HL-60 (cell line): ENCODE measurements around the gene ALDH1L1.

Source experiments
- DNase-seq, 2 experiments: peaks; one replicate each; pipeline ENCODE4 v3.0.0-alpha.2; 2010 to 2020; ENCODE audit warnings: low read depth in 1 of 2, low spot score in 1 of 2
- H3K27ac ChIP-seq: fragments of 250-450 bp; sonication (Bioruptor Pico); replicated peaks from 2 replicates; pipeline ENCODE4 v1.5.1; 2020; ENCODE audit warnings: mild to moderate bottlenecking, moderate library complexity
- H3K27me3 ChIP-seq: fragments of 250-450 bp; sonication (Bioruptor Pico); 2 replicates; pipeline ENCODE4 v1.5.1; 2021; ENCODE audit warnings: mild to moderate bottlenecking, moderate library complexity; ENCODE audit not compliant: insufficient read depth, poor library complexity, severe bottlenecking
- H3K4me3 ChIP-seq: replicated peaks from 2 replicates; pipeline ENCODE4 v1.5.1; 2011; ENCODE audit warnings: mild to moderate bottlenecking, control low read depth, low read length; ENCODE audit not compliant: insufficient read depth
- GABPA ChIP-seq: IDR thresholded peaks from 2 replicates; pipeline ENCODE4 v1.6.1; 2012; ENCODE audit warnings: low read depth
- POLR2AphosphoS5 ChIP-seq: IDR thresholded peaks from 2 replicates; pipeline ENCODE4 v1.6.1; 2012; ENCODE audit warnings: low read depth
- REST ChIP-seq: IDR thresholded peaks from 2 replicates; pipeline ENCODE4 v1.6.1; 2012; ENCODE audit warnings: low read depth; ENCODE audit not compliant: insufficient replicate concordance
- SPI1 ChIP-seq: IDR thresholded peaks from 2 replicates; pipeline ENCODE4 v1.6.1; 2012; ENCODE audit warnings: low read depth, mild to moderate bottlenecking, borderline replicate concordance
- long read RNA-seq: library from polyadenylated mRNA; unstranded; transcript quantifications from one replicate; pipeline ENCODE4 v2.0.0, GENCODE V29; 2020
- TF ChIP-seq, protein P1 (sequence below): IDR thresholded peaks from one replicate; pipeline ENCODE4 v1.5.1; 2011; ENCODE audit warnings: low read length, control low read depth, inconsistent platforms; ENCODE audit not compliant: insufficient read depth

ALDH1L1 gene
- long read RNA-seq, result 0 reads

- Histone ChIP-seq H3K4me3 (no peak within 1 kb of the TSS), H3K27ac (no peak within 1 kb of the TSS), H3K27me3 (peaks cover 30% of the 10 kb centered on the region)
- DNase-seq, result no peak
- no peak for TF ChIP-seq SPI1
- no peak for TF ChIP-seq GABPA
- TF ChIP-seq POLR2AphosphoS5, result no peak
- TF ChIP-seq REST, result no peak
- TF ChIP-seq, protein P1, sequence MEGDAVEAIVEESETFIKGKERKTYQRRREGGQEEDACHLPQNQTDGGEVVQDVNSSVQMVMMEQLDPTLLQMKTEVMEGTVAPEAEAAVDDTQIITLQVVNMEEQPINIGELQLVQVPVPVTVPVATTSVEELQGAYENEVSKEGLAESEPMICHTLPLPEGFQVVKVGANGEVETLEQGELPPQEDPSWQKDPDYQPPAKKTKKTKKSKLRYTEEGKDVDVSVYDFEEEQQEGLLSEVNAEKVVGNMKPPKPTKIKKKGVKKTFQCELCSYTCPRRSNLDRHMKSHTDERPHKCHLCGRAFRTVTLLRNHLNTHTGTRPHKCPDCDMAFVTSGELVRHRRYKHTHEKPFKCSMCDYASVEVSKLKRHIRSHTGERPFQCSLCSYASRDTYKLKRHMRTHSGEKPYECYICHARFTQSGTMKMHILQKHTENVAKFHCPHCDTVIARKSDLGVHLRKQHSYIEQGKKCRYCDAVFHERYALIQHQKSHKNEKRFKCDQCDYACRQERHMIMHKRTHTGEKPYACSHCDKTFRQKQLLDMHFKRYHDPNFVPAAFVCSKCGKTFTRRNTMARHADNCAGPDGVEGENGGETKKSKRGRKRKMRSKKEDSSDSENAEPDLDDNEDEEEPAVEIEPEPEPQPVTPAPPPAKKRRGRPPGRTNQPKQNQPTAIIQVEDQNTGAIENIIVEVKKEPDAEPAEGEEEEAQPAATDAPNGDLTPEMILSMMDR, result no peak
These were observed at the start of gene ALDH1L1 for GRCh38 chr3:126180477-126181397. Gene ALDH1L1 (minus strand): TSS chr3:126180586. CDS start chr3:126160979, 19,607 bp downstream.

- no peak overlapping the region for H3K4me3 ChIP-seq
- H3K27ac ChIP-seq, result no peak overlapping the region
- DNase-seq, result no peak
- no peaks in the 10 kb centered on the region for H3K27me3 ChIP-seq
- TF ChIP-seq REST (no peak), SPI1 (no peak), POLR2AphosphoS5 (no peak), GABPA (no peak)
- TF ChIP-seq, protein P1, result no peak
These were observed 46.0 kb upstream of the ALDH1L1 start for GRCh38 chr3:126226374-126226773.

DNA sequence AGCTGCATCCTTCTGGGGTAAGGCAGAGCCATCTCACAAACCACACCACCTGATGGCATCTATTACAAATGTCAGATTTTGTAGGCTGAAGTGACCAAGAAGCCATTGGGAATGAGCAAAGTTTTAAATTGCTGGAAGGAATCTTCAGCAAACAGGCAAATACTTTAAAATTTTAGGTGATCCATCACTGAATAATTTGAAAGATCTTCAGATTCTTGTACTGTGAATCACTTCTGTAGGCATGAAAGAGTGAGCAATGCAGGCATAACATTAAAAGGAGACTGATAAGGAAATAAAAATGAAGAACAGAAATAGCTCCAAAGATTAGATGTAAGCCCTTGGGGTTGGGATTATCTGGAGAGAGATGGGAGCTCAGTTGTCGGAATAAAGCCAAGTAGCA is 36.0 kb upstream of the ALDH1L1 start:
- peaks cover 29% of the 10 kb centered on the region for H3K27me3 ChIP-seq
- DNase-seq, result no peak
- no peak for TF ChIP-seq SPI1
- TF ChIP-seq POLR2AphosphoS5, result no peak
- TF ChIP-seq GABPA, result no peak
- no peak for TF ChIP-seq REST
- TF ChIP-seq, protein P1, result no peak
- H3K4me3 ChIP-seq, result no peak overlapping the region
- no peak overlapping the region for H3K27ac ChIP-seq
